Sigmoid colon (tissue), 4 donors: Measurements from ENCODE around the gene DLL3.

Experiments
- CTCF ChIP-seq, 4 experiments: fragments of 450-650 bp in 3 of 4; fragments of 200-600 bp in 1 of 4; IDR thresholded peaks; one replicate each; pipeline ENCODE4 v1.5.1; 2016 to 2019; ENCODE audit warnings: antibody characterized with exemption in 4 of 4, mild to moderate bottlenecking in 3 of 4, moderate library complexity in 2 of 4
- EP300 ChIP-seq, 4 donors: sonication (generic); formaldehyde crosslinking; IDR thresholded peaks; one replicate each; pipeline ENCODE4 v1.6.1; 2017; ENCODE audit warnings: antibody characterized with exemption in 4 of 4
- POLR2AphosphoS5 ChIP-seq, 4 donors: sonication (generic); formaldehyde crosslinking; IDR thresholded peaks; one replicate each; pipeline ENCODE4 v1.6.1; 2017; ENCODE audit warnings: antibody characterized with exemption in 4 of 4

- TF ChIP-seq POLR2AphosphoS5 (IDR thresholded peaks at IDR 0.05) (no peak), CTCF (IDR thresholded peaks at IDR 0.05) (no peak), EP300 (IDR thresholded peaks at IDR 0.05) (no peak)
Observed at GRCh38 chr19:39512988-39513387, 14.2 kb downstream of the DLL3 start.
